Astrocyte (in vitro differentiated cells and primary cell): ENCODE data around the gene DPYSL3.

ENCODE experiments used
- EZH2 ChIP-seq: IDR thresholded peaks from 2 replicates; pipeline ENCODE4 v1.6.1; 2012; ENCODE audit warnings: mild to moderate bottlenecking, low read length, inconsistent platforms; ENCODE audit not compliant: insufficient read depth
- TF ChIP-seq, protein P1 (sequence below): IDR thresholded peaks from 2 replicates; pipeline ENCODE4 v1.5.1; 2011; ENCODE audit warnings: low read depth, mild to moderate bottlenecking, inconsistent platforms, low read length, moderate library complexity; ENCODE audit not compliant: insufficient read depth

DNA sequence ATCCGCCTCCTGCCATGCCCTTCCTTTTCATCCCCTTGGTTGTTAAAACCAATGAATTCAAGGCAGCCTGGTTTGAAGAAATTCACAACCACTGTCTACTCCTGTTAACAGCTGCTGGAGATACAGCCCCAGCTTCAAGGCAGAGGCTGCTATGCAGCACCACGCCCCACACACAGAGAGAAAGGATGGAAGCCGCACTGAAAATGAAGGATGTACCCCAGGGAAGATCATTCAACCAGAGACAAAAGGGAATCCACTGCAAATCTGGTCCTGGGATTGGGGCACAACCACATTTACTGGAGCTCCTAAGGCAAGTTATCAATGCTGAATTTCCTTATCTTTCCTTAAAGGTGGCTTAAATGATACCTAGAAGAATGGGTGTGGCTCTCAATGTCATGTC, 58.7 kb downstream of the DPYSL3 start:
- TF ChIP-seq, protein P1, sequence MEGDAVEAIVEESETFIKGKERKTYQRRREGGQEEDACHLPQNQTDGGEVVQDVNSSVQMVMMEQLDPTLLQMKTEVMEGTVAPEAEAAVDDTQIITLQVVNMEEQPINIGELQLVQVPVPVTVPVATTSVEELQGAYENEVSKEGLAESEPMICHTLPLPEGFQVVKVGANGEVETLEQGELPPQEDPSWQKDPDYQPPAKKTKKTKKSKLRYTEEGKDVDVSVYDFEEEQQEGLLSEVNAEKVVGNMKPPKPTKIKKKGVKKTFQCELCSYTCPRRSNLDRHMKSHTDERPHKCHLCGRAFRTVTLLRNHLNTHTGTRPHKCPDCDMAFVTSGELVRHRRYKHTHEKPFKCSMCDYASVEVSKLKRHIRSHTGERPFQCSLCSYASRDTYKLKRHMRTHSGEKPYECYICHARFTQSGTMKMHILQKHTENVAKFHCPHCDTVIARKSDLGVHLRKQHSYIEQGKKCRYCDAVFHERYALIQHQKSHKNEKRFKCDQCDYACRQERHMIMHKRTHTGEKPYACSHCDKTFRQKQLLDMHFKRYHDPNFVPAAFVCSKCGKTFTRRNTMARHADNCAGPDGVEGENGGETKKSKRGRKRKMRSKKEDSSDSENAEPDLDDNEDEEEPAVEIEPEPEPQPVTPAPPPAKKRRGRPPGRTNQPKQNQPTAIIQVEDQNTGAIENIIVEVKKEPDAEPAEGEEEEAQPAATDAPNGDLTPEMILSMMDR: no peak
- TF ChIP-seq EZH2: no peak
